Germinal center (tissue), 1 donor: ENCODE measurements around the gene XIRP1.

Experiments
- DNase-seq: peaks from one replicate; pipeline ENCODE4 v3.0.0; 2012; ENCODE audit warnings: mixed read lengths, low spot score

XIRP1 gene

DNA sequence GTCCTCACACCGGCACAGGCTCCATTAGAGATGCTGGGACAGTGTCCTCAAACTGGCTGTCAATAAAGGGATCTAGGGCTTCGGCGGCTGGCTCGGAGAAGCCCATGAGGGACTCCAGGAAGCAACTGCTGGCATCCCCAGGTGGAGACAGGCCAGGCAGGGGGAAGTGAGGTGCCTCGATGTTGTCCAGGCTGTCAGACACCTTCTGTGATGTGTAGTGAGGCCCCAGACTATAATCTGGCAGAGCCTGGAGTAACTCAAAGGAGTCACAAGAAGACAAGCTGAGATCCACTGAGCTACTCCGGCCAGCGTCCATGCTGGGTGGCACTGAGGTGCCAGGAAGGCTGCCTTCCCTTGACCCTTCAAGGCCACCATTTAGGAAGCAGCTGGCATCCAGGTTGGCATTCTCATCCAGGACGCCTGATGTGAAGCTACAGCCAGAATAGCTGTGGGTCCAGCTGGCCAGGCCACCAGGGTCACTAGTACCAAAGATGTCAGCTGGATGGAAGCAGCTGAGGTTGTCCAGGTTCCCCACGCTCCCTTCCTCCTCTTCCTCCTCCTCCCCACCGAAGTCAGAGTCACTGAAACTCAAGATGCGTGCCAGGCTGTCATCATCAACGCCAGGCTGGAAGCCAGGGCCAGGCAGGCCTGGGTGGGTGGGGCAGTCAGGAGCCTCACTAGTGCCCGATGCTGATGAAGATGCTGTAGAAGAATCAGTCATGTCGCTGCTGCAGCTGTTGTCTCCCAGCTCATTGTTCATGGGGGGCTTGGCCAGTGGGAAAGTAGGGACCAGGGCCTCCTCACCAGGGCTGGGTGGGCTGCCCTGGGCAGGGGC lies 49.1 kb downstream of the XIRP1 start:
- no peak for DNase-seq

- DNase-seq: no peak
Observed at GRCh38 chr3:39142067-39142466, 50.3 kb downstream of the XIRP1 start.

DNA sequence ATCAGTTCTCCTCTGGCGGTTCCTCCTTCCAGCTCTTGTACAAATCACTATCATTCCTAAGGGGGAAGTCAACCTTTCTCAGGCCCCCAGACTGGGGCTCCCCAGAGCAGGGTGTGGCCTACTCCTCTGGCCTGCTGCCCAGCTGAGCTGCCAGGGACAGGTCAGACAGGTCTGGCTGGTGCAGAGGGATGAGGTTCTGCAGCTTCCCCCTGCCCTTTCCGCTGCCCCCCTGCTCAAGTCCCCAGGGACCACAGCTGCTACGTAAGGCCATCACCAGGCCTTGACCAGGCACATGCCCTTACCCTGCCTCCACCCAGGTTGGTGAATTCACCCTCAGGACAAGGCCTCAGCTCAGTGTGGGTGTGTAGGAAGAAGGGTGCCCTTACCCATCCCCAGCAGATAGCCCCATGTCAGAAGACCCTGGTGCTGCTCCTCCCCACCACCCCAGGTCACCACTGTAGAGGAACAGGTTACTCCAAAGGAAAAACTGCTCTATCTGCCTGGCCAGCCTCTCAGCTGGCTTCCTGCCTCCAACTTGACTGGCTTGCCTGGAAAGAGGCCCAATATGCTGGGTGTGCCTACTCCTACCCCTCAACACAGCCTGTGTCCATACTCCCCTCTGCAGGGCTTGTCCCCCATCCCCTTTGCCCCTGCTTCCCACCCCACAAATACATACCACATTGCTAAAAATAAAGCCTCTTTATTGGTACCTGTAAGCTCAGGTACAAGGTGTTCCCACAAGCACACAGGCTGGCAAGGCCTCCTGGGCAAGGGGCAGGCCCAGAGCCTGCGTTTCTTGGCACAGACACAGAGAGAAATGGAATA lies 51.0 kb downstream of the XIRP1 start:
- DNase-seq: no peak

GRCh38 chr3:39140341-39140971 lies 51.9 kb downstream of the XIRP1 start:
- DNase-seq: no peak

GRCh38 chr3:39139442-39139841 lies 53.0 kb downstream of the XIRP1 start:
- no peak for DNase-seq

DNA sequence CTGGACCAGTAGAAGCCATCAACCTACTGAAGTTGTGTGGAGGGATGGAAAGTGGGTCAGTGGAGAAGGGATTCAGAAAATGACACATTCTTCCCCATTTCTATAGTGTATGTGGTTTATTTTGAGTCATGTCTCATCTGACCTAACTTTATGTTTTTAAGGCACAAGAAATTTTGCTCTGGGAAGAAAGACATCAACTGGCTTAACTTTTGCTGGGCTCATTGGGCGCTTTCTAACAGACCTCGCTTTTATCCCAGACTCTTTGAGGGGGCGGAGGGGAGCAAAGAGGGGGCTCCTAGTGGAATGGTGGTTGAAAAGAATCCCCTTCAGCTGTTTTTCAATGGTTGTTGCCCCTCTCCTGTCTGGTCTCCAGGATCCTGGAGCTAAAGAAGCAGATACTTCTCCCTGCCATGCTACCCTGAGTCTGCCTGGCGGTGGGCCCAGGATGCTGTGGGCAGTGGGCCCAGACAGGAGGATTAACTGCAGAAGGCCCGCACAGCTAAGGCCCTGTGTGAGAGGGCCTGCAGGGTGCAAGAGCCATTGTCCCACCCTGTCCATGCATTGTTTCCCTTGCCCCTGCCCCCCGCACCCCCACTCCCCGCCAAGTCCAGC lies 53.5 kb downstream of the XIRP1 start:
- DNase-seq: no peak

GRCh38 chr3:39137991-39138803 lies 54.2 kb downstream of the XIRP1 start:
- DNase-seq: no peak

- DNase-seq: no peak
Observed at GRCh38 chr3:39137435-39137936, 54.9 kb downstream of the XIRP1 start.

GRCh38 chr3:39136533-39137434 lies 55.6 kb downstream of the XIRP1 start:
- no peak for DNase-seq

GRCh38 chr3:39135170-39135805 lies 57.1 kb downstream of the XIRP1 start:
- DNase-seq: no peak

- DNase-seq: no peak
Observed at GRCh38 chr3:39134305-39134704, 58.1 kb downstream of the XIRP1 start.

DNA sequence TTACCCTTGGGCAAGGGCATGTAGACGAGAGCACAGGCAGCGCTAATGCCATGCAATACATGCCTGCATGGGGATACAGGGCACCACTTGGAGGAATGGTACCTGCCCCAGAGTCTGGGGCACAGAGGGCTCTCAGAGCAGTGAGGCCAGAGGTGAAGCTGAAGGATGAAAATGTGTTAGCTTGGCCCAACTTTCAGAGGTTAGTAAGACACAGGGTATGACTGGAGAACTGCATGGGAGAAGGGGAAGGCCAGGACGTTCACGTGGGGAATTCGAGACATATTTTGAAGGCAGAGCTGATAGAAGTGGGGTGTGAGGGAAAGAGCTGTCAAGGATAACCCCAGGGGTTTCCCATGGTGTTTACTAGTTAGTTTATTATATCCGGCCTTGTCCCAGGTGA lies 58.6 kb downstream of the XIRP1 start:
- DNase-seq: no peak
